ENCODE measurements around the gene ZSWIM7.

DNA sequence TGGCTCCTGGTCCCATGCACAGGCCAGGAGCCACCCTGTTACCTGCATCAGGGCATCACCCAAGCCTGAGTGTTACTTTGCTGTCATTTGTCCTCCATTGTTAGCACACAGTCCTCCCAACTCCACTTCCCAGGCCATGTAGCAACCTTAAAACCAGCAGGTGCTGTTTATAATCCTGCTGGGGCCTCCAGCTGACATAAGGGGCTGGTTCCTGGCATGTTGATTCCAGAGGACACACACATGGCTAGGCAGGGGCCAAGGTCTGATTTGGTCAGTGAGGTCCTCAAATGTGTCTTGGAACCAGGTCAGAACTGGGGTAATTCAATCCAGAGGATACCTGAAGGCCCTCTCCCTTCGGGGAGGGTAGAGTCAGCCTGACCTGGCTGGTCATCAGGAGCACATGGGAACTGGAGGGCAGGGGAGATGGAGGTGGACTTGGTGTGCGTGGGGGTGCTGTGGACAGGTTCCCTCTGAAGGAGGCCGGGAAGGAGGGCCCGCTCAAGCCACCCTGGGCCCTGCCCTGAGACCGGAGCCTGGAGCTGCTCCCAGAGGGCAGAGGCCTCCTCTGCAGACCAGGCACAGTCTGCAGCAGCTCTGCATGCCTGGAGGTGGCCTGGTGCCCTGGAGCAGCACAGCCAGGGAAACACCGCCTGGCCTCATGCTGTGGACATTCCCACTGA is 48.0 kb downstream of the ZSWIM7 start:
- TF ChIP-seq YY1 (IDR thresholded peaks at IDR 0.05; ENCODE audit: low read depth) (no peak), CREB1 (IDR thresholded peaks at IDR 0.05; ENCODE audit: low read depth) (no peak), ZBTB7A (IDR thresholded peaks at IDR 0.05; ENCODE audit: low read depth) (no peak), EGR1 (IDR thresholded peaks at IDR 0.05) (no peak), RAD21 (IDR thresholded peaks at IDR 0.05; ENCODE audit: low read depth) (no peak), EP300 (IDR thresholded peaks at IDR 0.05; ENCODE audit: borderline replicate concordance) (no peak), MAX (IDR thresholded peaks at IDR 0.05) (no peak), FOXM1 (IDR thresholded peaks at IDR 0.05; ENCODE audit: borderline replicate concordance, low read depth) (no peak), CEBPB (IDR thresholded peaks at IDR 0.05) (no peak), TAF1 (IDR thresholded peaks at IDR 0.05; ENCODE audit: low read depth) (no peak)
- TF ChIP-seq, protein P1, sequence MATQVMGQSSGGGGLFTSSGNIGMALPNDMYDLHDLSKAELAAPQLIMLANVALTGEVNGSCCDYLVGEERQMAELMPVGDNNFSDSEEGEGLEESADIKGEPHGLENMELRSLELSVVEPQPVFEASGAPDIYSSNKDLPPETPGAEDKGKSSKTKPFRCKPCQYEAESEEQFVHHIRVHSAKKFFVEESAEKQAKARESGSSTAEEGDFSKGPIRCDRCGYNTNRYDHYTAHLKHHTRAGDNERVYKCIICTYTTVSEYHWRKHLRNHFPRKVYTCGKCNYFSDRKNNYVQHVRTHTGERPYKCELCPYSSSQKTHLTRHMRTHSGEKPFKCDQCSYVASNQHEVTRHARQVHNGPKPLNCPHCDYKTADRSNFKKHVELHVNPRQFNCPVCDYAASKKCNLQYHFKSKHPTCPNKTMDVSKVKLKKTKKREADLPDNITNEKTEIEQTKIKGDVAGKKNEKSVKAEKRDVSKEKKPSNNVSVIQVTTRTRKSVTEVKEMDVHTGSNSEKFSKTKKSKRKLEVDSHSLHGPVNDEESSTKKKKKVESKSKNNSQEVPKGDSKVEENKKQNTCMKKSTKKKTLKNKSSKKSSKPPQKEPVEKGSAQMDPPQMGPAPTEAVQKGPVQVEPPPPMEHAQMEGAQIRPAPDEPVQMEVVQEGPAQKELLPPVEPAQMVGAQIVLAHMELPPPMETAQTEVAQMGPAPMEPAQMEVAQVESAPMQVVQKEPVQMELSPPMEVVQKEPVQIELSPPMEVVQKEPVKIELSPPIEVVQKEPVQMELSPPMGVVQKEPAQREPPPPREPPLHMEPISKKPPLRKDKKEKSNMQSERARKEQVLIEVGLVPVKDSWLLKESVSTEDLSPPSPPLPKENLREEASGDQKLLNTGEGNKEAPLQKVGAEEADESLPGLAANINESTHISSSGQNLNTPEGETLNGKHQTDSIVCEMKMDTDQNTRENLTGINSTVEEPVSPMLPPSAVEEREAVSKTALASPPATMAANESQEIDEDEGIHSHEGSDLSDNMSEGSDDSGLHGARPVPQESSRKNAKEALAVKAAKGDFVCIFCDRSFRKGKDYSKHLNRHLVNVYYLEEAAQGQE (IDR thresholded peaks at IDR 0.05; ENCODE audit: low read depth) = no peak
- TF ChIP-seq, protein P2, sequence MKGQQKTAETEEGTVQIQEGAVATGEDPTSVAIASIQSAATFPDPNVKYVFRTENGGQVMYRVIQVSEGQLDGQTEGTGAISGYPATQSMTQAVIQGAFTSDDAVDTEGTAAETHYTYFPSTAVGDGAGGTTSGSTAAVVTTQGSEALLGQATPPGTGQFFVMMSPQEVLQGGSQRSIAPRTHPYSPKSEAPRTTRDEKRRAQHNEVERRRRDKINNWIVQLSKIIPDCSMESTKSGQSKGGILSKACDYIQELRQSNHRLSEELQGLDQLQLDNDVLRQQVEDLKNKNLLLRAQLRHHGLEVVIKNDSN (IDR thresholded peaks at IDR 0.05) = no peak

Data from Ishikawa (cell line).